Stimulated activated naive B cell treated with anti-CD40 and anti-IgM and Interleukin-4, amounts not matched to agents 10 μg/mL and 1 μg/mL and 100 μg/mL, for 72 hours (primary cell): ENCODE measurements around the gene MFAP2.

Experiments
- ATAC-seq, 2 donors: fragments of 150-1000 bp; cut with Tn5 transposase; replicated peaks; 2 replicates each; pipeline ENCODE4 v1.10.0; 2021; ENCODE audit warnings: moderate library complexity in 1 of 2
- DNase-seq: peaks from one replicate; pipeline ENCODE4 v3.0.0; 2021
- H3K27ac Mint-ChIP-seq: one replicate; pipeline ENCODE4 v1.8.0; 2022; ENCODE audit warnings: mild to moderate bottlenecking, mixed read lengths
- H3K27me3 Mint-ChIP-seq, 2 donors: one replicate each; pipeline ENCODE4 v1.8.0; 2022; ENCODE audit warnings: mixed read lengths in 2 of 2
- H3K36me3 Mint-ChIP-seq, 2 donors: one replicate each; pipeline ENCODE4 v1.8.0; 2022; ENCODE audit warnings: mixed read lengths in 2 of 2, mild to moderate bottlenecking in 1 of 2
- H3K4me1 Mint-ChIP-seq, 2 donors: one replicate each; pipeline ENCODE4 v1.8.0; 2022; ENCODE audit warnings: mixed read lengths in 2 of 2, mild to moderate bottlenecking in 1 of 2
- H3K4me3 Mint-ChIP-seq, 2 donors: one replicate each; pipeline ENCODE4 v1.8.0; 2022; ENCODE audit warnings: mild to moderate bottlenecking in 2 of 2, mixed read lengths in 2 of 2, moderate library complexity in 1 of 2
- H3K9me3 Mint-ChIP-seq, 2 donors: one replicate each; pipeline ENCODE4 v1.8.0; 2022; ENCODE audit warnings: mixed read lengths in 2 of 2, mild to moderate bottlenecking in 1 of 2

The MFAP2 gene

DNA sequence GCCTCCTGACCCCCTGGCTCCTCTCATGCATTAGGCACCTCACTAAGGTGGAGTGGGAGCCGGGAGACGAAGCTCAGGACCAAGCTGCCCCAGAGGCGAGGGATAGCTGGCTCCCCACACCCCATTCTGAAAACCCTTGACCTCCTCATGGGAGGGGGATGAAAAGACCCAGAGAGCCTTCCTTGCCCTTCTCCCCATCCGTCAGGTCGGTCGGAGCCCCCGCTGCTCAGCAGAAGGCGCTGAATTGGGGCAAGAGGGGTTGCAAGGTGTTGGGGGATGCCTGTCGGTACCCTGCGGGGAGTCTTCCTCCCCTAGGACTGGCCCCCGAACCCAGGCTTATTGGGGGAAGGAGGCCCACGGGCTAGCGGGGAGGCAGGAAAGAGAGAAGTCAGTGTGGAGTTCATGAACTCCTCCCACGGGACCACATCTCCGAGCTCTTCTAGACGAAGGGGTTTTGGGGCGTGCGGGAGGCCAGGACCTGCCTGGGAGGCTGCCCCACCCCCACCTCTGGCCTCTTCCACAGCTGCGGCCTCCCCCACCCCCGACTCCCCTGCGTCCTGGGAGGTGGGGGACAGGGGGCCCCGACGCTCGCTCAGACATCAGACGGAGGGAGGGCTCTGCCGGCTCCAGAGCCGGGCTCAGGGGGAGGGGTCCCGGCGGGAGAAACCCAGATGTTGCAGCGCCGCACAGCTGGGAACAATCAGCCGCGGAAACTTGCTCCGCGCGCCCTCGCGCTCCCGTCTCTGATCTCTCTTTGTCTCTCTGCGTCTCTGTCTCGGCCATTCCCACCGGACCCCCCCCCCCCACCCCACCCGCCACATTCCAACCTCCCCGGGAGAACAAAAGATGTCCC is 719 bp downstream of the MFAP2 start:
- Mint-ChIP-seq H3K4me3 (peak overlapping the region; percentile 50 to 61), H3K27ac (no peak overlapping the region), H3K27me3 (peaks cover 30 to 35% of the 10 kb centered on the region in 2 donors), H3K4me1 (peaks cover 8 to 19% of the 10 kb centered on the region in 2 donors), H3K9me3 (no peaks in the 10 kb centered on the region), H3K36me3 (no peaks in the 10 kb centered on the region)
- peak; percentile 6 to 26 for ATAC-seq
- DNase-seq: no peak

DNA sequence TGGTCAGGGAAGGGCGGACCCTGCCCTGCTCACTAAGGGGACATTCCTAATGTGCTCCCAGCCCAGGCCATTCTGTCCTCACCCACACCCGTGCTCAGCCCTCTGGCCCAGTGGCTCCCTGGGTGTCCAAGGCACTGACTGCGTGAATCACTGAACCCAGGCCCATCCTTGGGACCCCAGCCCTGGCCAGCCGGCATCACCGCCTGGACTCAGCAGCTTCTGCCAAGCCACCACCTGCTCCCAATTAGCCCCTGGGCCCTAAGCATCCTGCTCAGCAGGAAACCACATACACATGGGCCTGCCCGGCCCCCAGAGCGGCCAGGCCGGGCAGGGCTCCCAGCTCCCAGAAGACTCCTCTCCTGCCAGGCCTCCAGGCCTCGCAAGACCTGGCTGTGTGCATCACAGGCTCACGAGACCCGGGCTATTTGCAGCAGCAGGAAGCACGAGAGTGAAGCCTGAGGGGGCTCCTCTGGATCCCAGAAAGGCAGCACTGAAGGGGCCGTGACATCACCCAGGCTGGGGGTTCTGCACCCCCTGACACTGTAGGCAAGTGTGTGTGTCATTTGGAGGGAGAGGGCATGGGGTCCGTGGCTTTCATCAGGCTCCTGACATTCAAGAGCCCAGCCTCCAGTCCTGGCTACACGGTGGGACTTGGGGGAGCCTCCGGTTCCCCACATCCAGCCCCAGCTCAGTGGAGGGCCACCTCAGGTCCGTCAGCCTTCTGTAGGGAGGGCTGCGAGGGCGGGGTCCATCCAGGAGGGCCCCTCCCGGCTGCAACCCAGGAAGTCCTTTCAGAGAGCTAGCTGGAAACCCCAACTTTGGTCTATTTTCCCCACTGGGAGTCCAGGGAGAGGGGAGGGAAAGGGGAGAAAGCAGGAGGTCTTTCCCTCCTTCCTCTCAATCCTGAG is 1.6 kb downstream of the MFAP2 start:
- no peaks in the 10 kb centered on the region for H3K36me3 Mint-ChIP-seq
- H3K9me3 Mint-ChIP-seq: no peaks in the 10 kb centered on the region
- no peak for ATAC-seq
- no peak overlapping the region for H3K4me3 Mint-ChIP-seq
- DNase-seq: no peak
- peaks cover 30 to 35% of the 10 kb centered on the region in 2 donors for H3K27me3 Mint-ChIP-seq
- no peak overlapping the region for H3K27ac Mint-ChIP-seq
- peaks cover 8 to 19% of the 10 kb centered on the region in 2 donors for H3K4me1 Mint-ChIP-seq

DNA sequence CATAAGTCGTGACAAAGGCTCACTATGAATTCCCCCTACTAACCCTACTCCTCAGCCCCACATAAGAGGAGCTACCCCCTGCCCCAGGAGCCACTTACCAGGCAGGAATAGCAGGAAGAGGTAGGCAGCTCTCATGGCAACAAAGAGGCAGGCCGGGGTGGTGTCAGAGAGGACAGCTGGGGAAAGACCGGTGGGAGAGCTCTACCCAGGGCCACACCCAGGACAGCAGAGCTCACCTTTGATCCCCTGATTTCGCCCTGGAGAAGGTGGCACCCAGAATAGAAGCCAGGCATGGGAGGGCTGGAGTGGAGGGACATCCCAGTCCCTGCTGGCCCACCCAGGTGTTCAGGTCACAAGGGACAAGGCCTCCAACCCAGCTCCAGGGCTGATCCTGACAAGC is 2.3 kb downstream of the MFAP2 start:
- no peak overlapping the region for H3K27ac Mint-ChIP-seq
- ATAC-seq (no peak), DNase-seq (no peak)
- H3K4me3 Mint-ChIP-seq: no peak overlapping the region
- H3K4me1 Mint-ChIP-seq: peaks cover 8 to 19% of the 10 kb centered on the region in 2 donors
- H3K9me3 Mint-ChIP-seq: no peaks in the 10 kb centered on the region
- no peaks in the 10 kb centered on the region for H3K36me3 Mint-ChIP-seq
- H3K27me3 Mint-ChIP-seq: peaks cover 26 to 31% of the 10 kb centered on the region in 2 donors

DNA sequence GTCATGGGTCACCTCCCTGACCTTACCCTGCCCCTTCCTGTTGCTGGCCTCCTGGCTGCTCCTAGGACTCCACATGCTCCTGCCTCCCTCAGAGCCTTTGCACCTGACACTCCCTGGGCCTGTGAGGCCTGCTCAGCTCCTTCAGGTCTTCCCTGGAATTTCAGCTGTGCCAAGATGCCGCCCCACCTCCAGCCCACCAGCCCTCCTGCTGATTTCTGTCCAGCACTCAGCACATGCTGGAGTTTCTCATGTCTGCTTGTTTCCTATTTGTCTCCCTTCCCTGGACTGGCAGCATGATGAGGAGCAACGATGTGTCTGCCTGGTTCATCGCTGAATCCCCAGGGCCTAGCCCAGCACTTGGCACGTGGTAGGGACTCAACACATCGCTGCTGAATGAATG is 3.0 kb downstream of the MFAP2 start:
- Mint-ChIP-seq H3K27ac (no peak overlapping the region), H3K4me3 (no peak overlapping the region), H3K9me3 (no peaks in the 10 kb centered on the region), H3K27me3 (peaks cover 21 to 27% of the 10 kb centered on the region in 2 donors), H3K36me3 (no peaks in the 10 kb centered on the region), H3K4me1 (peaks cover 8 to 19% of the 10 kb centered on the region in 2 donors)
- DNase-seq (no peak), ATAC-seq (no peak)

DNA sequence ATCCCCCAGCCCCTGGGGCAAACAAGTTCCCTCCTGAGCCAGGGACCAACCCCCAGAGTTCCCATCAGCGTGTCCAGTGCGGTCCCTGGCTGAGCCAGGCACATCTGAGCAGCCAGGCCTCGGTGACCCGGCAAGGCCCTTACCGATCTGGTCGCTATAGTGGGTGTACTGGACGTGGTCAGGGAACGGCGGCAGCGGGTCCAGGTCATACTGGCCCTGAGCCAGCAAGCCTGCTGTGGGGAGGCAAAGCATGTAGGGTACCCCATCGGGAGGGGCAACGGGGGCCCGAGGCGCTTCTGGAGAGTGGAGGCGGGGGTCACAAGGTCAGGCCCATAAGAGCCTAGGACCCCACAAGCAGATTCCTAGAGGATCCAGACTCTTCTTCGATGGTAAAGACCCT is 3.5 kb downstream of the MFAP2 start:
- Mint-ChIP-seq H3K4me3 (no peak overlapping the region), H3K9me3 (no peaks in the 10 kb centered on the region), H3K36me3 (no peaks in the 10 kb centered on the region), H3K27ac (no peak overlapping the region), H3K4me1 (peaks cover 8 to 19% of the 10 kb centered on the region in 2 donors), H3K27me3 (peaks cover 19 to 27% of the 10 kb centered on the region in 2 donors)
- no peak for ATAC-seq
- DNase-seq: no peak

DNA sequence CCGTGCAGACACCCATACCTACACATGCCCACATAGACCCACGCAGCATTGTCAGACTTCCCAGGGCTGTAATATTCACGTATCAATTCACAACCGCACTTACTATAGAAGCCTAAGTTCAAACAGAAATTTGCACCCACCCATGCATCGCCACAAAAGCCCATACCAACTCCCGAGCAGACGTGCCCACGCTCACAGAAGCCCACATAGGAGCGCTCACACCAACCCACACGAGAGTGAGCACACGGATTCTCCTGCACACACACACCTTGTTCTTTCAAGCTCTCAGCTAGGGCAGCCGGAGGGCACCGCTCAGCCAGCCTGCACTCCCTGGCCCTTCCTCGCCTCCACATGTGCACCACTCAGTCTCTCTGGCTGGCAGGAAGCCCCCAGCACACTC is 4.6 kb downstream of the MFAP2 start:
- peaks cover 8 to 19% of the 10 kb centered on the region in 2 donors for H3K27me3 Mint-ChIP-seq
- H3K4me3 Mint-ChIP-seq: no peak overlapping the region
- H3K27ac Mint-ChIP-seq: no peak overlapping the region
- H3K4me1 Mint-ChIP-seq: peaks cover 3 to 11% of the 10 kb centered on the region in 2 donors
- no peak for ATAC-seq
- DNase-seq: no peak
- no peaks in the 10 kb centered on the region for H3K9me3 Mint-ChIP-seq
- H3K36me3 Mint-ChIP-seq: peaks cover 1 to 2% of the 10 kb centered on the region in 2 donors

DNA sequence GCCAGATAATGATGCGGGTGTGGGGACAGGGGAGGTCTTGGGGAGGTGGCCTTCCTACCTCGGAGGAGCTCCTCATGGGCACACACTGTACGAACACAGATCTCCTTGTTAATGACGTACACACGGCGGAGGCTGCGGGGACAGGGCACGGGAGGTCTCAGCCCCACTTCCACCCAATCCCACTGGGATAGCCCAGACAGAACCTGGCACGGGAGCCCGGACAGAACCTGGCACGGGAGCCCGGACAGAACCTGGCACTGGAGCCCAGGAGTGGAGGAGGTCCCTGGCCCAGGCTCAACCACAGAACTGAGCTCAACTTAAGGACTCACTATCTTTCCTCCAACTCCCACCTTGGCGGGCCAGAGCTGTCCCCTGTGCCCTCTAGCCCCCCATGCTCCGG is 5.2 kb downstream of the MFAP2 start:
- ATAC-seq (no peak), DNase-seq (no peak)
- H3K4me1 Mint-ChIP-seq: peaks cover 0 to 8% of the 10 kb centered on the region in 2 donors
- H3K4me3 Mint-ChIP-seq: no peak overlapping the region
- peaks cover 5 to 13% of the 10 kb centered on the region in 2 donors for H3K27me3 Mint-ChIP-seq
- no peak overlapping the region for H3K27ac Mint-ChIP-seq
- peaks cover 2 to 3% of the 10 kb centered on the region in 2 donors for H3K36me3 Mint-ChIP-seq
- no peaks in the 10 kb centered on the region for H3K9me3 Mint-ChIP-seq

DNA sequence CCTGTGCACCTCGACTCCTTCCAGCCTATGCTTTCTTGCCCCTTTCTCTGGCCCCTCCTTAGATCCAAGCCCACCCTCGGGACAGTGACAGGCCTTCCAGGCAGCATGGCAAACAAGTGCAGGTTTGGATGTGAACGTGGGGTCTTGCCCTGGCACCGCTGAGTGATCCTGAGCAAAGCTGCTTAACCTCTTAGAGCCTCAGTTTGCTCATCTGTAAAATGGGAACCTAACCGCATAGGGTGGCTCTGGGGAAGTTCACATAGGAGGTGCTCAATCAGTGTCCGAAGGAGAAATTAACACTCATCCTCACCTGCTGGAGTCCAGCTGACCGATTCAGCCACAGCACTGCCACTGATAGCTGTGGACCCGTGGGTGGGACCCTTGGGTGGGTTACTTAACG is 7.2 kb downstream of the MFAP2 start:
- H3K27me3 Mint-ChIP-seq: no peaks in the 10 kb centered on the region
- ATAC-seq (no peak), DNase-seq (no peak)
- H3K4me1 Mint-ChIP-seq: no peaks in the 10 kb centered on the region
- H3K27ac Mint-ChIP-seq: no peak overlapping the region
- H3K9me3 Mint-ChIP-seq: no peaks in the 10 kb centered on the region
- no peak overlapping the region for H3K4me3 Mint-ChIP-seq
- peaks cover 2 to 6% of the 10 kb centered on the region in 2 donors for H3K36me3 Mint-ChIP-seq

DNA sequence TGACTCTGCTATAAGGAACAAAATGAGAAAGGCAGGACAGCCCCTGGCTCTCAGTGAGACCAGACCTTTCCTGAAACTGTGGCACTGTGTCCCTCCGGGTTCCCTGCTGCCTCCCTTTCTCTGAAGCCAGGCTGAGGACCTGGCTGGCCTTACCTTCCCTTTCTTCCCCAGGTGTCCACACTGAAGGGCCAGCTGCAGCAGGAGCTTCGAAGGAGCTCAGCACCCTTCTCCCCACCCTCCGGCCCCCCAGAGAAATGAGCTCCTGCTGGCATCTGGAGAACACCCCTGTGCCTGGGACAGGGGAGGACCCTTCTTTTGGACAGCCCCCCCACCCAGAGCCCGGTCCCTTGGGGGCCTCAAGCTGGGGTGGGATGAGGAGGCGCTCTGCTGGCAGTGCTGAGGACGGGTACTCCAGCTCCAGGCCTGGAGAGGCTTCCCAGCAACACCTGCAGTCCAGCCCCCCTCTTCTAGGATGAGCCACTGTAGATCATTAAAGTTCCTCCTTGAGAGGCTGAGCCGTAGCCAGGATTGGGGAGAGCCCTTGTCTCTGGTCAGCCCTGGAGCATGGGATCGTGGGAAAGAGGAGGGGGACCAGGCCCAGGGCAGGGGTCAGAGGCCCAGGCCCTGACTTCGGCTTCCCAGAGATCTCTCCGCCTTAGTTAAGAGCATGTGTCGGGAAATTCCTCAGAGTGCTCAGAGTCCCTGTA is 8.1 kb downstream of the MFAP2 start:
- ATAC-seq (no peak), DNase-seq (no peak)
- no peak overlapping the region for H3K4me3 Mint-ChIP-seq

DNA sequence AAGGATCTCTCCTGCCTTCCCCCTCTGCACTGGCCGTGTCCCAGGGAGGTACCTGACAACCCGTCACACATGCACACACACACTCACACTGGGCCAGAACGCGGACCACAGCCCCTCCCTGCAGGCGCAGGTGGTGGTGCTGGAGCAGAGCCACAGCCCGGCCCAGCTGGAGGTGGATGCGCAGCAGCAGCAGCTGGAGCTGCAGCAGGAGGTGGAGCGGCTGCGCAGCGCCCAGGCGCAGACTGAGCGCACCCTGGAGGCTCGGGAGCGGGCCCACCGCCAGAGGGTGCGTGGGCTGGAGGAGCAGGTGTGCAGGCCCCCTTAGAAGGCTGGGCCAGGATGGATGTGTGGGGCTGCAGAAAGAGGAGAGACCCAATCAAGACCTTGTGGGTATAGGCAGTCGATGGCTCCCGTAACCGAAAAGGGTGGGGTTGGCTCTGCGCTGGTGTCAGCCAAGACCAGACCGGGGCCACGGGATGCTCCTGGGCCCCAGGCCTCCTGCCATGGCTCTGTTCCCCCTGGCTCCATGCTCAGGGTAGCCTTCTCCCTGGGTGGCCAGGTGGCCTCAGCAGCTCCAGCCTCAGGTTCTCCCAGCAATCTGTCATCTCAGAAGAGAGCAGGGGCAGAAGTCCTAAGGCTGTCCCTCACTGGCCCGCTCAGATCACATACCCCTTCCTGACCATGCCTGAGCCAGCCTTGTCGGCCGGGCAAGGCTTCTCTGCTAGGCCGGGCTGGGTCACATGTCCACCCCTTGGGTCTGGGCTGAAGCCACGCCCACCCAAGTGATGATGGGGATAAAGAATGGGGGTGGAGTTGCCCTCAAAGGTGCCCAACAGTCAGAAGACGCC is 8.9 kb downstream of the MFAP2 start:
- H3K27me3 Mint-ChIP-seq: no peaks in the 10 kb centered on the region
- H3K9me3 Mint-ChIP-seq: no peaks in the 10 kb centered on the region
- no peaks in the 10 kb centered on the region for H3K4me1 Mint-ChIP-seq
- H3K4me3 Mint-ChIP-seq: no peak overlapping the region
- ATAC-seq: no peak
- DNase-seq: no peak
- no peak overlapping the region for H3K27ac Mint-ChIP-seq
- peaks cover 2 to 13% of the 10 kb centered on the region in 2 donors for H3K36me3 Mint-ChIP-seq

More for the DNA sequence above, 8.1 kb downstream of the MFAP2 start:
- Mint-ChIP-seq H3K27me3 (no peaks in the 10 kb centered on the region), H3K9me3 (no peaks in the 10 kb centered on the region), H3K27ac (no peak overlapping the region), H3K36me3 (peaks cover 2 to 6% of the 10 kb centered on the region in 2 donors), H3K4me1 (no peaks in the 10 kb centered on the region)

DNA sequence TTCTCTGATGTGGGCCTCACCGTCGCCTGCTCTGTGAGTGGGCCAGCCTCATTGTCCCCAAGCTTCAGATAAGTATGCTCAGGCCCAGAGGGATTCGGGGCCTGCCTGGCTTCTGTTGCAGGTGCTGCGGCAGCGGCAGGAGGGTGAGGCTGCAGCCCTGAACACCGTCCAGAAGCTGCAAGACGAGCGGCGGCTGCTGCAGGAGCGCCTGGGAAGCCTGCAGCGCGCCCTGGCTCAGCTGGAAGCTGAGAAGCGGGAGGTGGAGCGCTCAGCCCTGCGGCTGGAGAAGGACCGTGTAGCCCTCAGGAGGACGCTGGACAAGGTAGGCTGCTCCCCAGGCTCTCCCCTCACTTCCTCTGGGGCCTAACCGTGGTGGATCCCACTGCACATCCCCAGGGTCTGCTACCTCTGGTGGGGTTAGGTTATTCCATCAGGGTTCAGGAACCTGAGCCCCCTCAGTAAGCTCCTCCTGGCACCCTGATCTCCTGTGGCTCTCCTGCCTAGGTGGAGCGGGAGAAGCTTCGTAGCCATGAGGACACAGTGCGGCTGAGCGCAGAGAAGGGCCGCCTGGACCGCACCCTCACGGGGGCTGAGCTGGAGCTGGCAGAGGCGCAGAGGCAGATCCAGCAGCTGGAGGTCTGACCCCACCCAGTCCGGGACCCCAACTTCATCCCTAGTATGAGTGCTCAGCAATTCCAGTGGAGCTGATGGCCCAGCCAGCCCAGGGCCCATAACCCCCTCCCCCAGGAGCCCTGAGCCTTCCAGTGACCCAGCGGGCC is 10.1 kb downstream of the MFAP2 start:
- peaks cover 11 to 24% of the 10 kb centered on the region in 2 donors for H3K36me3 Mint-ChIP-seq
- DNase-seq: no peak

DNA sequence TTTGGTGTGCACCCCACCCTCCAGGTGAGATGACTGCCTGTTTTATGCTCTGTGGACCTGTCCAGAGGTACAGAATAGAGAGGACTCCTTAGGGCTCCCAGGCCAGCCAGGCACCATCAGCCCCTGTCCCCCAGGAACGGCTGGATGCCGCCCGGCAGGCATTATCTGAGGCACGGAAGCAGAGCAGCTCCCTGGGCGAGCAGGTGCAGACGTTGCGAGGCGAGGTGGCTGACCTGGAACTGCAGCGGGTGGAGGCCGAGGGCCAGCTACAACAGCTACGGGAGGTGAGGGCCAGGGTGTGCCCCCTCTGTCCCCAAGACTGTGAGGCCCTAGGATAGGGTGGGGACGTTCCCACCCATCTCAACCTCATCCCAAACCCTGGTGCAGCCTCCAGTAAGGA is 10.8 kb downstream of the MFAP2 start:
- no peak for ATAC-seq
- Mint-ChIP-seq H3K4me3 (no peak overlapping the region), H3K27me3 (no peaks in the 10 kb centered on the region), H3K27ac (no peak overlapping the region), H3K36me3 (peaks cover 15 to 29% of the 10 kb centered on the region in 2 donors), H3K9me3 (no peaks in the 10 kb centered on the region), H3K4me1 (peaks cover 0 to 5% of the 10 kb centered on the region in 2 donors)
- DNase-seq: no peak

More for the DNA sequence above, 10.1 kb downstream of the MFAP2 start:
- no peak overlapping the region for H3K27ac Mint-ChIP-seq
- no peak for ATAC-seq
- no peak overlapping the region for H3K4me3 Mint-ChIP-seq
- H3K4me1 Mint-ChIP-seq: peaks cover 0 to 1% of the 10 kb centered on the region in 2 donors
- H3K9me3 Mint-ChIP-seq: no peaks in the 10 kb centered on the region
- no peaks in the 10 kb centered on the region for H3K27me3 Mint-ChIP-seq
